Osteoblast (primary cell): ENCODE data around the gene MAPK8. TPM values are rescaled to one million over a fixed set of nuclear protein-coding genes. Genes with fewer than 3 reads are reported as not detected.

Experiments used
- DNase-seq: peaks from one replicate; pipeline ENCODE4 v3.0.0; 2011; ENCODE audit warnings: low spot score, mixed read lengths; ENCODE audit not compliant: insufficient read length; ENCODE audit errors: missing footprints
- H2AFZ ChIP-seq: 2 replicates; pipeline ENCODE4 v1.6.0; 2011; ENCODE audit warnings: mild to moderate bottlenecking, low read length
- H3K27ac ChIP-seq: 2 replicates; pipeline ENCODE4 v1.5.1; 2011; ENCODE audit warnings: mild to moderate bottlenecking, low read depth, low read length, moderate library complexity
- H3K27me3 ChIP-seq: 2 replicates; pipeline ENCODE4 v1.6.0; 2012; ENCODE audit warnings: mild to moderate bottlenecking, control low read depth, inconsistent platforms, low read length, moderate library complexity; ENCODE audit not compliant: insufficient read depth
- H3K36me3 ChIP-seq: 2 replicates; pipeline ENCODE4 v1.5.1; 2011; ENCODE audit warnings: mild to moderate bottlenecking, low read length, control low read depth, moderate library complexity; ENCODE audit not compliant: insufficient read depth
- H3K4me1 ChIP-seq: 2 replicates; pipeline ENCODE4 v1.5.1; 2011; ENCODE audit warnings: mild to moderate bottlenecking, low read length, control low read depth, moderate library complexity; ENCODE audit not compliant: insufficient read depth
- H3K4me2 ChIP-seq: 2 replicates; pipeline ENCODE4 v1.6.0; 2011; ENCODE audit warnings: mild to moderate bottlenecking, low read length; ENCODE audit not compliant: insufficient read depth
- H3K4me3 ChIP-seq: fragments of 200-600 bp; sonication (generic); 3 replicates; pipeline ENCODE4 v1.5.1; 2012; ENCODE audit warnings: mild to moderate bottlenecking, low read length, inconsistent platforms; ENCODE audit not compliant: insufficient read depth
- H3K79me2 ChIP-seq: 2 replicates; pipeline ENCODE4 v1.6.0; 2012; ENCODE audit warnings: mild to moderate bottlenecking, low read length, control low read depth, inconsistent platforms; ENCODE audit not compliant: insufficient read depth
- H3K9me3 ChIP-seq: 2 replicates; pipeline ENCODE4 v1.5.1; 2011; ENCODE audit warnings: low read depth, low read length, control low read depth
- H4K20me1 ChIP-seq: 2 replicates; pipeline ENCODE4 v1.6.0; 2012; ENCODE audit warnings: mild to moderate bottlenecking, low read length, control low read depth; ENCODE audit not compliant: insufficient read depth
- total RNA-seq: library from RNA; depleted of rRNA; stranded (reverse); fragments of >200 nt; gene quantifications from 2 replicates; pipeline ENCODE4 v1.2.3, GENCODE V29; 2012
- TF ChIP-seq, protein P1 (sequence below): IDR thresholded peaks from 2 replicates; pipeline ENCODE4 v1.5.1; 2011; ENCODE audit warnings: mild to moderate bottlenecking, low read depth, low read length, moderate library complexity; ENCODE audit errors: extremely low read depth

MAPK8 gene
- total RNA-seq, 1 donor = 55.7 TPM

DNA sequence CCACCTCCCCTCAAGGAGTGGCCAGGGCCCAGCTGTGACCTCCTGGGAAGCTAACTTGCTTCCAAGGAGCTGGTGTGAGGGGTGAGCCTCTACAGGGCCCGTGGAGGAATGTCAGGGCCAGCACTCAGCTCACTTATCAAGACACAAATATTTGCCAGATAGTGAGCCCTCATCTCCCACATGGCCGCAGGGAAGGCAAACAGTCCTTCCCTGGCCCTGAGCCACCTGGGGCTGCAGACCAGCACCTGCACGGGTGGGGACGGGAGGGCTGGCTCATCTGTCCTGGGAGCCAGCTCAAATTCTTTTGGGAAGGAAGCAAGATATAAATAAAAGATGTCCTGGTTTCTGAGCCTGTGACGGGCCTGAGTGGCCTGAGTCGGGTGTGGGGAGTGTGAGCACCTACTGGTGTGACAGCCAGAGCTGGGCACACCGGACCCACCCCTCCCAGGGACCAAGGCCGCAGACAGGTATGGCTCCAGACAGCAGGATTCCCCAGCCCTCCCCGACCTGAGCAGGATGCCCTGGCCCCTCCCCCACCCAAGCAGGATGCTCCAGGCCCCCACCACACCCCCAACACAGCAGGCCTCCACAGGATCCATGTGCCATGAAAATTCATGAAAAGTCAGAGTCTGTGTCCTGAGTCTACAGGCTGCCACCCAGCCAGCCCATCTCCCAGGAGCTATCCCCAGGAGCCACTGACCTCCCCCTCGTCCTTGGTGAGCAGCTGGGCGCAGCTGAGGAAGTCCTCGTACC is 148.0 kb downstream of the MAPK8 start:
- Histone ChIP-seq H3K27ac (no peak overlapping the region), H3K9me3 (no peaks in the 10 kb centered on the region), H3K36me3 (peaks cover 43% of the 10 kb centered on the region), H3K4me3 (no peak overlapping the region), H3K4me1 (peaks cover 3% of the 10 kb centered on the region), H3K79me2 (peaks cover 82% of the 10 kb centered on the region), H3K27me3 (no peaks in the 10 kb centered on the region), H2AFZ (no peak overlapping the region), H3K4me2 (no peak overlapping the region), H4K20me1 (peaks cover 24% of the 10 kb centered on the region)
- peak; percentile 85 for DNase-seq
- TF ChIP-seq, protein P1, sequence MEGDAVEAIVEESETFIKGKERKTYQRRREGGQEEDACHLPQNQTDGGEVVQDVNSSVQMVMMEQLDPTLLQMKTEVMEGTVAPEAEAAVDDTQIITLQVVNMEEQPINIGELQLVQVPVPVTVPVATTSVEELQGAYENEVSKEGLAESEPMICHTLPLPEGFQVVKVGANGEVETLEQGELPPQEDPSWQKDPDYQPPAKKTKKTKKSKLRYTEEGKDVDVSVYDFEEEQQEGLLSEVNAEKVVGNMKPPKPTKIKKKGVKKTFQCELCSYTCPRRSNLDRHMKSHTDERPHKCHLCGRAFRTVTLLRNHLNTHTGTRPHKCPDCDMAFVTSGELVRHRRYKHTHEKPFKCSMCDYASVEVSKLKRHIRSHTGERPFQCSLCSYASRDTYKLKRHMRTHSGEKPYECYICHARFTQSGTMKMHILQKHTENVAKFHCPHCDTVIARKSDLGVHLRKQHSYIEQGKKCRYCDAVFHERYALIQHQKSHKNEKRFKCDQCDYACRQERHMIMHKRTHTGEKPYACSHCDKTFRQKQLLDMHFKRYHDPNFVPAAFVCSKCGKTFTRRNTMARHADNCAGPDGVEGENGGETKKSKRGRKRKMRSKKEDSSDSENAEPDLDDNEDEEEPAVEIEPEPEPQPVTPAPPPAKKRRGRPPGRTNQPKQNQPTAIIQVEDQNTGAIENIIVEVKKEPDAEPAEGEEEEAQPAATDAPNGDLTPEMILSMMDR = no peak

DNA sequence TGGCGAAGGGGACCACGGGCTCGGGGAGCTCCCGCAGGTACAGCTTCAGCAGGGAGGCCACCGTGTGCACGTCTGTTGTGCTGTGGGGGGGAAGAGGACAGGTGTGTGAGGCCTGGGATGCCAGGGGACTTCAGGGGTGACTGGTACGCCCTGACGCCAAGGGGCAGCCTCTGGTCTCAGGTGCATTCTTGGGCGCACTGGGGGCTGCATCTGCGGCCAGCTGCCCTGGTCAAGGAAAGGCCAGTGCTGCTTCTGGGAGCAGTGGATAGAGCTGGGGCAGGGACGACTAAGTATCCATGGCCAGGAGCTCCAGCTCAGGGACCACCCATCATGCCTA is 148.5 kb downstream of the MAPK8 start:
- peaks cover 81% of the 10 kb centered on the region for H3K79me2 ChIP-seq
- no peaks in the 10 kb centered on the region for H3K27me3 ChIP-seq
- no peaks in the 10 kb centered on the region for H3K9me3 ChIP-seq
- peaks cover 37% of the 10 kb centered on the region for H3K36me3 ChIP-seq
- H3K4me1 ChIP-seq = peaks cover 2% of the 10 kb centered on the region
- DNase-seq = no peak
- H3K4me3 ChIP-seq = no peak overlapping the region
- H3K27ac ChIP-seq = no peak overlapping the region
- H2AFZ ChIP-seq = no peak overlapping the region
- TF ChIP-seq, protein P1 = no peak
- H3K4me2 ChIP-seq = no peak overlapping the region
- peaks cover 27% of the 10 kb centered on the region for H4K20me1 ChIP-seq

DNA sequence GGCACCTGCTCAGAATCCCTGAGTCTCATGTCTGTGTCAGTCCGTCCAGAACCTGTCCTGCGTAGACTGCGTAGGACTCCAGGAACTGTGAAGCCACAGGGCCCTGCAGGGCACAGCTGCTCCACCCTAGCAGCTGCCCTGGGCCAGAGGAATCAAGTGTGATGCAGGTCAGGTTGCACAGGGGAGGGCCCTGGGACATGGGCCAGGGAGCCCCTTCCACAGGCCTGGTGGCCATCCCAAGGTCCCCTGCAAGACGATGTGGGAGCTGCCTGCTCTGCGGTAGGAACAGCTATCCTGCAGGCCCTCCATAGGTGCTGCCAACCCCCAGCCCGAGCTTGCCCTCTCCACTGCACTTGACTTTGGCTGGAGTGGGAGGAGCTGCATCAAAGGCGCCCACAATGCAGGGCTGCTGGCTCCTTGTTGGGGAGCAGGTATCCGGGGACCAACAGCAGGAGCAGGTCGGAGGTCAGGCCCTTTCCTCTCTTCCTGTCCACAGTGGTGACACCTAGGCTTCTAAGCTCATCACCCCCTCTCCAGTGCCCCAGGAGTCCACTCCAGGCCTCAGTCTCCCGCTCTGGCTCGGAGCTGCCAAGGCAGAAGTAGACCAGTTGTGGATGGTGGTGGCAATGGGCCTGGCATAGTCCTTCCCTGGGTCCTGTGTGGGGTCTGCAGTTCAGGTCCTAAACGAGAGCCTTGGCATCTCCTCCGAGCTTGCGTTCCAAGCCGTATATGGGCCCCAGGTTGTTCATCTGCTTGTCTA is 149.1 kb downstream of the MAPK8 start:
- Histone ChIP-seq H3K4me1 (no peaks in the 10 kb centered on the region), H3K4me3 (no peak overlapping the region), H2AFZ (no peak overlapping the region), H3K79me2 (peaks cover 82% of the 10 kb centered on the region), H3K4me2 (no peak overlapping the region), H3K27ac (no peak overlapping the region), H3K27me3 (no peaks in the 10 kb centered on the region), H3K36me3 (peaks cover 32% of the 10 kb centered on the region), H3K9me3 (no peaks in the 10 kb centered on the region), H4K20me1 (peaks cover 30% of the 10 kb centered on the region)
- peak; percentile 85 for DNase-seq
- TF ChIP-seq, protein P1 = no peak

DNA sequence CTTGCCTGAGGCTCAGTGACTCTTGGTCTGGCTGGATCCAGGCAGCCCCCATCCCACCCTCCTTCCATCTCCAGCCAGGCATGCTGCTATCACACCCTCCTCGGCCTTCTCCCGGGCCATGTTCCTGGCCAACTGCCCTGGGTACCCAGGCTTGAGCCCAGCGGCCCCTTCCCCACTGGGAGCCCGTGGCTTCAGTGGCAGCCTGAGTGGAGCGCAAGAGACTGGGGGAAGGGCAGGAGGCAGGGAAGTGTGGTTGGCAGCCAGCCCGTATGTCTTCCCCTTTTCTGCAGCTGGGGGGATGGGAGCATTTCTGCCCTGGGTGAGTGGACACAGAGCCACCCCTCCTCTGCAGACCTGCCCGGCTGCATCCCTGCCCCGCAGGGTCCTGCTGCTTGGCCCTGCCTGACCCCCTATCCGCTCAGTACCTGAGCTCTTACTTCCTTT is 149.9 kb downstream of the MAPK8 start:
- Histone ChIP-seq H4K20me1 (peaks cover 36% of the 10 kb centered on the region), H3K4me3 (no peak overlapping the region), H3K79me2 (peaks cover 86% of the 10 kb centered on the region), H3K4me1 (no peaks in the 10 kb centered on the region), H3K4me2 (no peak overlapping the region), H3K27me3 (no peaks in the 10 kb centered on the region), H2AFZ (no peak overlapping the region), H3K27ac (no peak overlapping the region), H3K36me3 (peaks cover 31% of the 10 kb centered on the region), H3K9me3 (no peaks in the 10 kb centered on the region)
- TF ChIP-seq, protein P1 = no peak
- DNase-seq = peak; percentile 84
